ENCODE data around the gene CLIC5. TPM values are rescaled to one million over a fixed set of nuclear protein-coding genes. Genes with fewer than 3 reads are reported as not detected.

The CLIC5 gene
- polyA plus RNA-seq, 1 donor (not counting 4 experiments of a cell fraction or from before 2014, with no cell fraction given), result 0.09 TPM

DNA sequence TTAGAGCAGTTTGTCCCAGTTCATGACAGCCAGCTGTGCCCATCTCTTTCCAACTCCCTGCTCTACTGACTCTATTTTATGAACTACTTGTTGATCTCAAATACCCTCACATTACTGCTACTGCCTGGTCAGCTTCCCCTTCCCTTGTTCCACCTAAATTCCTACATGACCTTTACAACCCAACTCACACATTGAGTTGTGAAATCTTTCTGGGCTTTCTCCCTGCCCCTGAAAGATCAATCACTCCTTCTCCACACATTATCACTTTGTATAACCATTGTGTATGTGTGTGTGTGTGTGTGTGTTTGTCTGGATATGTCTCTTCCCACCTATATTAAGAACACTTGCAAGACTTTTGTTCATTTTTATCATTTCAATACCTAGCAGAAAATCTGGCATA is 42.1 kb upstream of the CLIC5 start:
- TF ChIP-seq EZH2 (IDR thresholded peaks at IDR 0.05; ENCODE audit: low read length) (no peak), CTCF (optimal IDR thresholded peaks at IDR 0.05 in 1 of 3, IDR thresholded peaks at IDR 0.05 in 1 of 3, conservative IDR thresholded peaks at IDR 0.05 in 1 of 3; ENCODE audit: extremely low read depth in 1 of 3, insufficient read depth in 2 of 3, low read length in 3 of 3) (no peak)
- Histone ChIP-seq H3K9me3 (ENCODE audit: control insufficient read depth, low read depth, low read length) (no peaks in the 10 kb centered on the region), H3K27ac (ENCODE audit: control insufficient read depth, insufficient read depth, low read length) (no peak overlapping the region), H3K4me1 (ENCODE audit: control insufficient read depth, extremely low read depth, insufficient read depth, low read length) (no peaks in the 10 kb centered on the region), H3K4me3 (ENCODE audit: control insufficient read depth in 2 of 3, extremely low read depth in 1 of 3, insufficient read depth in 2 of 3, low read depth in 1 of 3, low read length in 3 of 3) (no peak overlapping the region), H3K9ac (ENCODE audit: control insufficient read depth, extremely low read depth, insufficient read depth, low read length) (no peak overlapping the region), H3K36me3 (ENCODE audit: control insufficient read depth in 2 of 2, extremely low read depth in 1 of 2, insufficient read depth in 2 of 2, low read length in 2 of 2) (no peaks in the 10 kb centered on the region), H3K4me2 (ENCODE audit: control insufficient read depth, extremely low read depth, insufficient read depth, low read depth, low read length) (no peak overlapping the region), H3K9me1 (ENCODE audit: control insufficient read depth, extremely low read depth, insufficient read depth, low read length) (no peaks in the 10 kb centered on the region), H4K20me1 (ENCODE audit: control insufficient read depth, extremely low read depth, insufficient read depth, low read length) (no peaks in the 10 kb centered on the region), H3K79me2 (ENCODE audit: control insufficient read depth, insufficient read depth, low read length) (no peaks in the 10 kb centered on the region), H2AFZ (ENCODE audit: control insufficient read depth, low read length) (no peak overlapping the region), H3K27me3 (ENCODE audit: control insufficient read depth, extremely low read depth, insufficient read depth, low read length) (no peaks in the 10 kb centered on the region)
- no peak for FAIRE-seq
- DNase-seq (ENCODE audit: low read depth, low spot score), result no peak
- dilution Hi-C loops (cut with MboI; ENCODE audit: extremely low pct_ligation_motif_present, low sequenced_read_pairs), result no loop called here

GRCh38 chr6:46056906-46057529 is 41.4 kb upstream of the CLIC5 start:
- FAIRE-seq (no peak), DNase-seq (ENCODE audit: low read depth, low spot score) (no peak)
- TF ChIP-seq EZH2 (IDR thresholded peaks at IDR 0.05; ENCODE audit: low read length) (no peak), CTCF (optimal IDR thresholded peaks at IDR 0.05 in 1 of 3, IDR thresholded peaks at IDR 0.05 in 1 of 3, conservative IDR thresholded peaks at IDR 0.05 in 1 of 3; ENCODE audit: extremely low read depth in 1 of 3, insufficient read depth in 2 of 3, low read length in 3 of 3) (no peak)
- H2AFZ ChIP-seq (ENCODE audit: control insufficient read depth, low read length), result no peak overlapping the region
- H3K4me3 ChIP-seq (ENCODE audit: control insufficient read depth in 2 of 3, extremely low read depth in 1 of 3, insufficient read depth in 2 of 3, low read depth in 1 of 3, low read length in 3 of 3), result no peak overlapping the region
- no peaks in the 10 kb centered on the region for H3K27me3 ChIP-seq (ENCODE audit: control insufficient read depth, extremely low read depth, insufficient read depth, low read length)
- dilution Hi-C loops (cut with MboI; ENCODE audit: extremely low pct_ligation_motif_present, low sequenced_read_pairs), result no loop called here
- H3K79me2 ChIP-seq (ENCODE audit: control insufficient read depth, insufficient read depth, low read length), result no peaks in the 10 kb centered on the region
- H4K20me1 ChIP-seq (ENCODE audit: control insufficient read depth, extremely low read depth, insufficient read depth, low read length), result no peaks in the 10 kb centered on the region
- no peaks in the 10 kb centered on the region for H3K4me1 ChIP-seq (ENCODE audit: control insufficient read depth, extremely low read depth, insufficient read depth, low read length)
- H3K27ac ChIP-seq (ENCODE audit: control insufficient read depth, insufficient read depth, low read length), result no peak overlapping the region
- H3K4me2 ChIP-seq (ENCODE audit: control insufficient read depth, extremely low read depth, insufficient read depth, low read depth, low read length), result no peak overlapping the region
- H3K9me1 ChIP-seq (ENCODE audit: control insufficient read depth, extremely low read depth, insufficient read depth, low read length), result no peaks in the 10 kb centered on the region
- H3K9ac ChIP-seq (ENCODE audit: control insufficient read depth, extremely low read depth, insufficient read depth, low read length), result no peak overlapping the region
- H3K9me3 ChIP-seq (ENCODE audit: control insufficient read depth, low read depth, low read length), result no peaks in the 10 kb centered on the region
- no peaks in the 10 kb centered on the region for H3K36me3 ChIP-seq (ENCODE audit: control insufficient read depth in 2 of 2, extremely low read depth in 1 of 2, insufficient read depth in 2 of 2, low read length in 2 of 2)
